Keratinocyte (primary cell): ENCODE measurements around the gene FLVCR2.

Experiments
- EZH2 ChIP-seq: IDR thresholded peaks from one replicate; pipeline ENCODE4 v1.6.1; 2012; ENCODE audit warnings: inconsistent platforms, mild to moderate bottlenecking, low read length, moderate library complexity
- TF ChIP-seq, protein P1 (sequence below), 3 experiments: IDR thresholded peaks in 1 of 3; conservative IDR thresholded peaks in 1 of 3; optimal IDR thresholded peaks in 1 of 3; 2 replicates in 2 of 3; 3 replicates in 1 of 3; pipeline versions ENCODE3 to v1.5.1; 2011; ENCODE audit warnings: low read length in 3 of 3, mild to moderate bottlenecking in 3 of 3, moderate library complexity in 2 of 3, control low read depth in 1 of 3, inconsistent platforms in 1 of 3; ENCODE audit not compliant: insufficient read depth in 2 of 3; ENCODE audit errors: extremely low read depth in 1 of 3

DNA sequence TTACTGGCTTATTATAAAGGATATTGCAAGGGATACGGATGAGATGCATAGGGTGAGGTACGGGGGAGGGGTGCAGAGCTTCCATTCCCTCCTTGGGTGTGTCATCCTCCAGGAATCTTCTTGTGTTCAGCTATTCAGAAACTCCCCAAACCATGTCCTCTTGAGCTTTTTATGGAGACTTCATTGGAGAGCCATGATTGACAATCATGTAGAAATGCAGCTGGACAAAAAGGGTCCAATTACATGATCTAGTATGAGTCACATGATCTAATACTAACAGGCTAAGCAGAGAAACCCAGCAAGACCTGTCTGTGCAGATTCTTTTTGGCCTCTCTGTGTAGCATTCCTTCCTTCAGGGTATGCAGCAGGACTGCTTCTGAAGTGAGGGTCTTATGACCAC, 23.9 kb upstream of the FLVCR2 start:
- TF ChIP-seq, protein P1, sequence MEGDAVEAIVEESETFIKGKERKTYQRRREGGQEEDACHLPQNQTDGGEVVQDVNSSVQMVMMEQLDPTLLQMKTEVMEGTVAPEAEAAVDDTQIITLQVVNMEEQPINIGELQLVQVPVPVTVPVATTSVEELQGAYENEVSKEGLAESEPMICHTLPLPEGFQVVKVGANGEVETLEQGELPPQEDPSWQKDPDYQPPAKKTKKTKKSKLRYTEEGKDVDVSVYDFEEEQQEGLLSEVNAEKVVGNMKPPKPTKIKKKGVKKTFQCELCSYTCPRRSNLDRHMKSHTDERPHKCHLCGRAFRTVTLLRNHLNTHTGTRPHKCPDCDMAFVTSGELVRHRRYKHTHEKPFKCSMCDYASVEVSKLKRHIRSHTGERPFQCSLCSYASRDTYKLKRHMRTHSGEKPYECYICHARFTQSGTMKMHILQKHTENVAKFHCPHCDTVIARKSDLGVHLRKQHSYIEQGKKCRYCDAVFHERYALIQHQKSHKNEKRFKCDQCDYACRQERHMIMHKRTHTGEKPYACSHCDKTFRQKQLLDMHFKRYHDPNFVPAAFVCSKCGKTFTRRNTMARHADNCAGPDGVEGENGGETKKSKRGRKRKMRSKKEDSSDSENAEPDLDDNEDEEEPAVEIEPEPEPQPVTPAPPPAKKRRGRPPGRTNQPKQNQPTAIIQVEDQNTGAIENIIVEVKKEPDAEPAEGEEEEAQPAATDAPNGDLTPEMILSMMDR (optimal IDR thresholded peaks at IDR 0.05 in 1 of 3, IDR thresholded peaks at IDR 0.05 in 1 of 3, conservative IDR thresholded peaks at IDR 0.05 in 1 of 3; ENCODE audit: extremely low read depth in 1 of 3, insufficient read depth in 2 of 3, low read length in 3 of 3), result no peak
- no peak for TF ChIP-seq EZH2
